Measurements from ENCODE around the gene FZR1. TPM values are rescaled to one million over a fixed set of nuclear protein-coding genes. Genes with fewer than 3 reads are reported as not detected.

FZR1 gene
- total RNA-seq, 1 experiment from 2014 or later = 51.4 TPM

- Histone ChIP-seq H3K27me3 (ENCODE audit: insufficient read depth, low read length) (no peaks in the 10 kb centered on the region), H4K91ac (ENCODE audit: insufficient read length, low read depth, low read length) (no peak overlapping the region), H2BK12ac (ENCODE audit: insufficient read length, low read depth, low read length) (no peak overlapping the region), H3K4ac (ENCODE audit: low read depth, low read length) (no peak overlapping the region), H3T11ph (ENCODE audit: low read length) (no peak overlapping the region), H3K56ac (ENCODE audit: insufficient read length, low read depth, low read length) (no peak overlapping the region), H4K8ac (replicated peaks; ENCODE audit: insufficient read length, low read depth, low read length) (no peak overlapping the region), H3K18ac (ENCODE audit: insufficient read length, low read depth, low read length) (no peak overlapping the region), H2AFZ (ENCODE audit: low read length) (no peak overlapping the region), H2BK5ac (ENCODE audit: insufficient read length, low read length) (no peak overlapping the region), H2BK20ac (ENCODE audit: low read depth, low read length, poor library complexity, severe bottlenecking) (no peak overlapping the region), H3K14ac (ENCODE audit: insufficient read depth, low read length) (no peak overlapping the region), H2BK15ac (ENCODE audit: low read depth, low read length) (no peak overlapping the region), H3K4me2 (ENCODE audit: insufficient read depth, insufficient read length, low read length) (no peak overlapping the region), H3K23ac (ENCODE audit: insufficient read length, low read depth, low read length) (no peak overlapping the region), H4K20me1 (ENCODE audit: control insufficient read depth, insufficient read depth, insufficient read length) (no peaks in the 10 kb centered on the region), H2AK5ac (ENCODE audit: insufficient read length, low read length) (no peak overlapping the region), H4K5ac (ENCODE audit: insufficient read length, low read depth, low read length) (no peak overlapping the region), H3K79me2 (ENCODE audit: insufficient read depth, low read length) (peaks cover 3% of the 10 kb centered on the region; the same call in 1 of the 2 replicates), H2BK120ac (ENCODE audit: low read depth, low read length, poor library complexity, severe bottlenecking) (no peak overlapping the region), H3K23me2 (ENCODE audit: insufficient read length, low read depth, low read length, poor library complexity, severe bottlenecking) (no peaks in the 10 kb centered on the region), H3K27ac (ENCODE audit: insufficient read length, low read depth, low read length) (no peak overlapping the region), H3K9ac (ENCODE audit: extremely low read depth, insufficient read length, low read length) (no peak overlapping the region), H3K79me1 (ENCODE audit: insufficient read depth, low read depth, low read length, poor library complexity, severe bottlenecking) (no peaks in the 10 kb centered on the region), H3K4me1 (ENCODE audit: insufficient read depth, low read length) (peaks cover 2% of the 10 kb centered on the region; the same call in 1 of the 2 replicates), H3K9me3 (ENCODE audit: control insufficient read depth, low read depth, low read length) (no peaks in the 10 kb centered on the region)
- TF ChIP-seq CTCF (conservative IDR thresholded peaks at IDR 0.05) = no peak
- no CpG with 5 or more reads among the region's 23 CpGs for WGBS (ENCODE audit: extremely low coverage, insufficient read length, low lambda C conversion rate)
- Mint-ChIP-seq H3K4me3 (no peak overlapping the region), H3K27me3 (ENCODE audit: low read depth) (no peaks in the 10 kb centered on the region; the same call in 1 of the 2 replicates), H3K9me3 (no peaks in the 10 kb centered on the region), H3K27ac (peak overlapping the region in 2 of 3 experiments; percentile 36 to 57; a peak in 1 of 7 replicates), H3K36me3 (ENCODE audit: insufficient read depth in 1 of 3, low read depth in 3 of 3) (peaks cover 7 to 31% (median 17%) of the 10 kb centered on the region in 3 experiments; a peak in 6 of 7 replicates), H3K4me1 (peaks cover 15 to 35% of the 10 kb centered on the region in 2 experiments)
- DNase-seq = no peak
These were observed 7.4 kb downstream of the FZR1 start for GRCh38 chr19:3513229-3514140.

All from H9 (cell line).